GM19023 (cell line): Measurements from ENCODE around the gene RAB15.

Source experiments
- ATAC-seq: cut with Tn5 transposase; IDR thresholded peaks from one replicate; pipeline ENCODE4 v1.9.1; 2021; ENCODE audit warnings: mild to moderate bottlenecking, moderate library complexity; ENCODE audit not compliant: unreplicated experiment

The RAB15 gene

GRCh38 chr14:64956697-64957406 is 15.3 kb downstream of the RAB15 start:
- ATAC-seq: no peak

DNA sequence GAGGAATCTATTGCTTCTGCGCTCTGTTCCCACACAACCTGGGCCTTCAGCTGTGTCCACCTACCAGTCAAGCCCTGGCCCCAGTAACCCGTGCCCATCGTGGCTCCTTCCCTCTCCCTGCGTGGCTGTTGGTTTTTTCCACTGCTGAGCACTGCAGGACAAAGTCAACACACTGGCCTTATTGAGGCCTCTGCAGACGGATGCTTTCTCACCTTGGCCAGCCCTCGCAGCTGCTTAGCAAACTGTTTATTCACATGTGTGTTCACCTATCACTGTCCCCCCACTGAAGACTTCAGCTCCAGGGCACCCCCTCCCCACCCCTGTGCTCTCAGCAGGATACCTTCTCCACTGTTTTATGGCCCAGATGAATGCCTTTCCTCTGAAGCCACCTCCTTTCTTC is 16.8 kb downstream of the RAB15 start:
- ATAC-seq: no peak

DNA sequence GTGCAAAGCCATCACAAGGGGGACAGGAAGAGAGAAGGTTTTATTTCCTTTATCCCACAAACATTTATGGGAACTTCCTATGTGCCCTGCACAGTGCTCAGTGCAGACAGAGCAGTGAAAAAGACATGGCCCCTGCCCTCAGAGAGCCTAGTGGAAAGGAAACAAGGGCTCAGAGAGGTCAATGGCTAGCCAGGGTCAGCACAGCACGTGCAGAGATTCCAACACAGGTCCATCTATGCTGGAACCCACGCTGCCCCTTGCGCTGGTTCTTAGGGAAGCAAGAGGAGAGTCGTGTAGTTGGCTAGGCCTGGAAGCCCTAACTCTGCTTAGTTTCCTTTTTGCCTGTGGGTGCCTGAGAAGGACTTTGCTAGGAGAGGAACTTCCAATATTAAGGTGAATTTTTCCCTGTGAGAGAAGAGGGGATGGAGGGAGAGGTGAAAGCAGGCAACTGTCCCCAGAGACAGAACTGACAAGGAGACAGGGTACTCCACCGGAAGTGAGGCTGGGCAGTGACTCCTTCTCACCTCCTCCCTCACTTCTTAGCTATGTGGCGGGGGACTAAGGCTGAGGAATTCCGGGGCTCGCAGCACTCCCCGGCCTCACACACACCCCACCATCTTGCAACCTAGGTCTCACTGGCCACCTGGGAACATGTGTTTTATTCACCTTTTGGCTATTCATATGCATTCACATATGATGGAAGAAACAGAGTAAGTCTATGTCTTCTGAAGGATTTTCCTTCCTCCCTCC is 17.5 kb downstream of the RAB15 start:
- no peak for ATAC-seq

GRCh38 chr14:64953661-64954060 is 18.5 kb downstream of the RAB15 start:
- ATAC-seq: no peak

DNA sequence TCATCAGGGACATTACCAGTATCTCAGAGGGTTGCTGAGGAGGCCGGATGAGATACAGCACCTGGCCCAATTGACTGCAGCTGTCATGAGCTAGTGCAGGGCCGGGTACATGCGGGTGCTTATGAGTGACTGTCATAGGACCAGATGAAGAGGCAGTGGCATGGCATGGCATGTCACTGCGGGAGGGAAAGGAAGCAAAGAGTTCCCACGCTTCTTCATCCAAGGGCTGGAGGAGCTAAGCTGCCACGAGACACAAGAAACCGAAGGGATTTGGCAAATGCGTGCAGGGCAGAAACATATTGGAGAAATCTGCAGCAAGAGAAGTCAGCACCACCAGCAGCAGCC is 18.9 kb downstream of the RAB15 start:
- ATAC-seq: no peak

DNA sequence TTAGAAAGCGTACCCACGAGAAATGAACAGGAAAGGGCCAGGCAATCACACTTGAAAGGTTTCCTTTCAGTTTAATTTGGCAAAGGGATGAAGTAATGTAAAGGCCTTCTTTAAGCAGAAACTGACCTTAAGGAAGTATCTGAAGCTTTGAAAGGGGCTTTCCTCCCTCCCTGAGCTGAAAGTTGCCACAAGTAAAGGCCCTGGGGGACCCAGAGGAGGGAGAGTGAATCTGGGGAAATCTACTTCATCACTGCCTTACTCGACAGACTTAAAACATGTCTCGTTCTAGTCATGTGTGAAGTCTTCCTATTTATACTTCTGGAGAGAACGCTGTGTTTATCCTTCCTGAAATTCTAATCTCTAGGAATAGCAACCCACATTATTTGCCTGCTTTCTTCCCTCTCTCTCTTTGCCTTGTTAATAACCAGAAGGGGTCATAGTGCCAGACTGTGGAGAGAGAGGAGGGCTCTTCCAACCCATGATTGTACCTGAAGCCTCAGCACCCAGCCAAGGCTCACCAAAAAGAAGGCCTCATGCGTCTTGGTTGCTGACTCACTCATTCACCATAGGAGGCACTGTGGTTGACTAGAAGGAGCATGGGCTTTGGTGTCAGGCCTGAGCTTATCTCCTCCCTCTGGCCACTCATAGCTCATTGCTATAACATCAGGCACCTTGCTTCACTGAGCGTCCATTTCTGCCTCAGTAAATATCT is 19.4 kb downstream of the RAB15 start:
- peak; percentile 71 for ATAC-seq

GRCh38 chr14:64951724-64952123 is 20.4 kb downstream of the RAB15 start:
- no peak for ATAC-seq

- no peak for ATAC-seq
Observed at GRCh38 chr14:64951291-64951690, 20.8 kb downstream of the RAB15 start.

DNA sequence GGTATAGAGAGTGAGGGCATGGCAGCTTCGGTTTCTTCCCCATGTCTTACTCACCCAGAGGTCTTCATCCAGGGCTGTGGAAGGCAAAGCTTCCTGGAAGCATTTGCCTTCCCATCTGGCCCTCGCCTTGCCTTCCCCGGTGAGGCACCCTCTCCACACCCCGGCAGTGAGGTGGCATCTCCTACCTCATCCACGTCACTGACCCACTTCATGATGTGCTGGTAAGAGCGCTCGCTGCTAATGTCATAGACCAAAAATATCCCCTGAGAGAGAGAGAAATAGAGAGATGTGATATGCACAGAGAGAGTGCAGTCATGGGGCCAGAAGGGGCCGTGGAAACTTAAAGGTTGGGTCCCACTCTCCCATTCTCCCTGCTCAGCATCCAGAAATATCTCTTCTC is 21.2 kb downstream of the RAB15 start:
- no peak for ATAC-seq

DNA sequence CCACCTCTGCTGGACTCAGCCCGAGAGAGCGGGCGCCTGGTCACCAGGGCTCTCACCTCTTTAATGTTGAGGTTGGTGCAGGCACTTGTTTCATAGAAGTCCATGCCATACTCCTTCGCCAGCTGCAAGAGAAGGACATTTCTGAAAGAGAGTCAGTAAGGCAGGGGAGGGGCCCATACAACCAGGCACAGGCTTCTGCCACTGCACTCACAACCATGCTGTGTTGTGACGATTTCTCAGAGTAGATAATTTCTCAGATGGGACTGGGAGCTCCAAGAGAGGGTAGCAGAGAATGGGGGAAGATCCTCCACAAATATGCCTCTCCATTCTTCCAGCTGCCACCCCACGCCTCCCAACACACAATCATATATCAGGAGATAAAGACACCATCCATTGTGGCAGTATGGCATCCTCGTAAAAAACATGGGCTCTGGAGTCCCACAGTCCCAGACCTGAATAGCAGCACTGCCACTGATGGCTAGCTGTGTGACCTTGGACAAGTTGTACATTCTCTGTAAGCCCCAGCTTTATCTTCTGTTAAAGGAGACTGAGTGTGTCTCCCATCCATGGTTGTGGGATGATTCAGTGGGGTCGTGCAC is 23.4 kb downstream of the RAB15 start:
- ATAC-seq: no peak

DNA sequence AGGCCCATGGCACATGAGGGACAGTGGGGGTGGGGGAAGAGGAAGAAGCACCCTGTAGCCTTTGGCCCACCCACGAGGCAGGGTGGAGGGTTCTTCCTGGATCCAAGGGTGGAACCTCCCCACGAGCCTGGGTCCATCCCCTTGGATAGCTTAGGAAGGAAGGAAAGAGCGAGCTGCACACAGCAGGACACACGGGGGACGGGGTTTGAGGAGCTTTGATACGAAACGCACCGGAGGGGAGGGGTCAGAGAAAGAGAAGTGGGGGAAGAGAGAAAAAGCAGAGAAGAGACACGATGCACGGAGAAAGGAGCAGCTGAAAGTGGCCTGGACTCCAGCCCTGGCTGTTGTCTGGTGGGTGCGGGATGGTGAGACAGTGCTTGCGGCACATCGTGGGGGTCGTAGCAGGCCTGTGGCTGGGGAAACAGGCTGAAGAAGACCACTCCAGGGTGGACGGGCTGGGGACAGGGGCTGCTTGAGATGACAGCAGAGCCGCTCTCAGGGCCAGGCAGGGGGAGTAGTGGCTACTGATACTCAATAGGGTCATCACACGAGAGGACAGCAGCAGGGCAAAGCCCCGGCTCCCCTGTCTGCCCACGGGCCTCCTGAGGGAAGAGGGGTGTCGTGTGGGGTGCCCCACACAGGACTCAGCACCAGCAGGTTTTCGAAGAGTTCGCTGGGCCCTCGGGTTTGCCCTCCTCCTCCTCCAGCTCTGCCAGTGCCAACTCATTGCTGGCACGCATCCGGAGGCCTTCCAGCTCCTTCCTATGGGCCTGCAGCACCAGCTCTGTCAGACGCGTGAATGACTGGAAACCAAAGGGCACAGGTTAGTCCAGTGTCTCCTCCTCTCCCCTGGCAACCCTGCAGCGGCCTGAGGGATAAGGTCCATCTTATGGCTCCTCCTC is 24.2 kb downstream of the RAB15 start:
- no peak for ATAC-seq

- ATAC-seq: no peak
Observed at GRCh38 chr14:64946310-64947045, 25.7 kb downstream of the RAB15 start.

- no peak for ATAC-seq
Observed at GRCh38 chr14:64945431-64946178, 26.5 kb downstream of the RAB15 start.

GRCh38 chr14:64944861-64945260 is 27.3 kb downstream of the RAB15 start:
- no peak for ATAC-seq

DNA sequence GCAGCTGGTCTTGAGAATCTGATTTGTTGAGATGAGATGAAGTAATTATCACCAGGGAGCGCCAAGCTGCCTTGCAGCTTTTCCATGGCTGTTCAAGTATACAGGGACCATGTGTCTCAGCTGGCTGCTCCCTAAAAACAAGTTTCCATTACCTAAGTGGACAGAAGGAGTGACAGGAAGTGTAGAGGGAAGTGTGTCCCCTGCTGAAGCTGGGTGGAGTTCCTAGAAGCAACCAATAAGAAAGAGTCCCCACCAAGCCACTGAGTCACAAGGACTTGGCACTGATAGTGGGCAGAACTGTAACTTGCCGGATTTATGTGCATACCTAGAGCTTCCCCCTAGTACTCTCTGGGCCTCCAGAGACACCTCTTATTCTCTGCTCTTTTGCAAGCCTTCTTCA is 28.1 kb downstream of the RAB15 start:
- ATAC-seq: no peak

GRCh38 chr14:64943556-64943955 is 28.6 kb downstream of the RAB15 start:
- ATAC-seq: no peak

DNA sequence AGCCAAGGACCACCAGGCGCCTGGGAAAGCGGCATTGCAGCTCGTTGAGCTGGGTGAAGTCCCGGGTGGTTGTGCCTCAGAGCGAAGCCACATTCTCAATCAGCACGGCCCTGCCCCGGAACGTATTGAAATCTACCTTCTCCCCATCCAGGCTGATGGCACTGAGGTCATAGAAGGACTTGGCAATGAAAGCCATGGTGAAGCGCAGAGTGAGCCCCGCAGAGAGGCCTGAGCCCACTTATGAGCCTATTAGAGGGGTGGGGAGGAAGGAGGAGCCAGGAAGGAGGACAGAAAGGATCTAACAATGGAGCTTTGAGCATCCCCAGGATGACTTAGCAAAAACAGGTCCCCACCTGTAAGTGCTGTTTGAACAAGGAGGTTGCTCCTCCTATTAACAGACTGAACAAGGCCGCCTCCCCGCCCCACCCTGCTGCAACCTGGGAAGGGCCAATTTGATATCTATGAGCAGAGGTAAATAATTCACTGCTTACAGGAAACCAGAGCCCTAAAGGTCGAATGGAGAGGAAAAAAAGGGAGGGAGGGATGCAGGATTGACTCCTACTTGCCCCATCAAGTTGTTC is 29.5 kb downstream of the RAB15 start, which contains the start of gene GPX2:
TSS of gene GPX2 (minus strand) at position 215 of the 581 bp plus-strand sequence. CDS start at position 196, 19 bp downstream.
- no peak for ATAC-seq

DNA sequence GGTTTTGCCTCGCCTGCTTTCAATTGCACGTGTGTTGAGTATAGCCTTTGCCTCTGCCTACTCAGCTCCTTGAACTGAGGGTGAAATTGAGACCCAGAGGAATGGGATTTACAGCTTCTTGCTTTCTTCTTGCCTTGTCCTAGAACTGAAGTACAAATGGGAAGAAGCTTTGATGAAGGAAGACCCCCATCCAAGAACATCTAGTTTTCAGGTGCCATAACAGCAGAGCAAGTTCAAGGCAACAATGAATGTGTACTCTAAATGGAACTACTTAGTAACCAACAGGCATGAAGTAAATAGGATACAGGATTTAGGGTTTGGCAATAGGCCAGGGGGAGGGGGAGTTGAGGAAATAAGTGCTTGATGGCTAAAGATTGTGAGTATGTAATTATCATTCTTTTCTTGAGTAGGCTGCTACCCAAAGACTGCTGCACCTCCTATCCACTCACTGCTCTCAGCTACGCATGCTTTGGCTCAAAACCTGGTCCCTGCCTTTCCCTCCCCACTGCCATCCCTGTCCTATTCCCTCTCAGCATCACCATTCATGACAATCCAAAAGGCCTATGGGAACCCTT is 31.7 kb downstream of the RAB15 start:
- ATAC-seq: no peak
